Measurements from ENCODE around the gene TECPR1. TPM values are rescaled to one million over a fixed set of nuclear protein-coding genes. Genes with fewer than 3 reads are reported as not detected.

Gene TECPR1
- total RNA-seq, 2 experiments from 2014 or later: 29.8 to 36.7 TPM

DNA sequence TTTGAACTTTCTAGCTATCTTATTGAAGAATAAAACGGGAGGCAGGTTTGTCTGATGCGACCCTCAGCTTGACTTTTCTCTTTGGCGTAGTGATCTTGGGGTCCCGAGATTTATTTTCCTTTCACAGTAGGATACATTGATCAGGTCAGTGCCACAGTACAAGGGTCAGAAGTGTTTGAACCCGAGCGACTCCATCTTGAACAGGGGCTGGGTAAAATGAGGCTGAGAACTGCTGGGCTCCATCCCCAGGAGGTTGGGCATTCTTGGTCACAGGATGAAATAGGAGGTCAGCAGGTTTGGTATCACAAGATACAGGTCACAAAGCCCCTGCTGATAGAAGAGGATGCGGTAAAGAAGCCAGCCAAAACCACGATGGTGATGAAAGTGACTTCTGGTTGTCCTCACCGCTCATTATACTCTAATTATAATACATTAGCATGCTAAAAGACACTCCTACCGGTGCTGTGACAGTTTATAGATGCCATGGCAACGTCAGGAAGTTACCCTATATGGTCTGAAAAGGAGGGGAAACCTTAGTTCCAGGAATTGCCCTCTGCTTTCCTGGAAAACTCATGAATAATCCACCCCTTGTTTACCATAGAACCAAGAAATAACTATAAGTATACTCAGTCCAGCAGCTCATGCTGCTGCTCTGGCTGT is 3.0 kb upstream of the TECPR1 start:
- intact Hi-C loops (cut with micrococcal nuclease): loop anchor here (5.0 kb wide), 1 partner anchor 1138 kb away; the partner anchor contains the start of gene SDHAF3
- CTCF ChIA-PET: interaction anchor here (0.6 kb wide), 1 partner anchor 9 kb away, joined by 3 read pairs; no protein-coding TSS in a partner anchor
- no peaks in the 10 kb centered on the region for H3K27me3 Mint-ChIP-seq (ENCODE audit: low read depth)

DNA sequence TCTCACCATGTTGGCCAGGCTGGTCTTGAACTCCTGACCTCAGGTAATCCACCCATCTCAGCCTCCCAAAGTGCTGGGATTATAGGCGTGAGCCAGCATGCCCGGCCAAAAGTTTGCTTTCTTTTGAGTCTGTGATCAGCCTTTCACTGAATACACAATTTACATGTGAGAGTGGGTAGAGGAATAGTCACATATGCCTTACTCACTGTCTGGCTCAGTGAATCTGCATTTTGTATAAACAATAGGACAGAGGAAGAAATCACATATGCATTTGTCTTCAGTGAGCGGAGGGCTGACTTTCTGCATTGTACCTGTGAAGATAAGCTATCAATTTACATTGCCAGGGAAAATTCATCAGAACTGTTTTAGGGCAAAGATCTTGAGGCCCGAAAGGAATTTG is 2.5 kb upstream of the TECPR1 start:
- H3K36me3 Mint-ChIP-seq (ENCODE audit: low read depth): peaks cover 20% of the 10 kb centered on the region
- no peak for DNase-seq
- H3K4me3 Mint-ChIP-seq: no peak overlapping the region
- intact Hi-C loops (cut with micrococcal nuclease): loop anchor here (5.0 kb wide), 1 partner anchor 1137 kb away; the partner anchor contains the start of gene SDHAF3
- peaks cover 35% of the 10 kb centered on the region for H3K4me1 Mint-ChIP-seq (ENCODE audit: low read depth)
- no peaks in the 10 kb centered on the region for H3K27me3 Mint-ChIP-seq (ENCODE audit: low read depth)
- peak overlapping the region; percentile 80 for H3K27ac Mint-ChIP-seq
- CTCF ChIA-PET: interaction anchor here (0.9 kb wide), 1 partner anchor 13 kb away, joined by 3 read pairs; no protein-coding TSS in a partner anchor
- no peaks in the 10 kb centered on the region for H3K9me3 Mint-ChIP-seq

More for the DNA sequence above, 3.0 kb upstream of the TECPR1 start:
- Mint-ChIP-seq H3K9me3 (no peaks in the 10 kb centered on the region), H3K27ac (peak overlapping the region; percentile 80), H3K4me3 (no peak overlapping the region), H3K4me1 (ENCODE audit: low read depth) (peaks cover 30% of the 10 kb centered on the region), H3K36me3 (ENCODE audit: low read depth) (peaks cover 20% of the 10 kb centered on the region)
- DNase-seq: peak; percentile 25

DNA sequence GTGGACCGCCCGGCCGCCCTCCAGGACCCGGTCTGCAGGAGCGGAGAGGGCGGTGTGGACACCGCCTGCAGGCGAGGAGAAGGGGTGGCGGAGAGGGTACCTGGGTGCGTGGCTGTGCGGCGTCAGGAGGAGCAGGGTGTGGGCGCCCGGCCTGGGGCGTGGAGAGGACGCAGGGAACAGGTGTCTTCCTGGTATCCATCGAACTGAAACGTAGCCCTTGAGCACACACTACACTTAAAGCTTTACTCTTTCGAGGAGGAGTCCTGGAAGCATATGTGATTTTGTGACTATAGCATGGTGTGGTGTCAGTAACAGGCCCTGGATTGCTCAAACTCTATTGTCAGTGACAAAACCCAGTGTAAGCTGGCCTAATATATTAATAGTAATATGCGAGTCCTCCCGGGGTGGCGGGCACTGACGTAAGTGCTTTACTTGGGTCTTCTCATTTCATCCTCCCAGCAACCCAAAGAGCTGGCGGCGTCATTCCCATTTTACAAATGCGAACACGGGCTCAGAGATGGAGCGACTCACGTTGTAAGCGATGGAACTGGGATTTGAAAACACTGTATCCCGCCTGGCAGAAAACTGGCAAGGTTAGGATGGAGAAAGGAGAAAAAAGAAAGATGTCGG is 508 bp upstream of the TECPR1 start:
- intact Hi-C loops (cut with micrococcal nuclease): loop anchor here (1.0 to 5.0 kb wide), 5 partner anchors 50 to 1135 kb away; partner anchors contain the start of genes BAIAP2L1, SDHAF3 and TRRAP
- DNase-seq: no peak
- Mint-ChIP-seq H3K27ac (peak overlapping the region; percentile 86), H3K9me3 (no peaks in the 10 kb centered on the region), H3K27me3 (ENCODE audit: low read depth) (no peaks in the 10 kb centered on the region), H3K4me3 (peak overlapping the region; percentile 93), H3K4me1 (ENCODE audit: low read depth) (peaks cover 48% of the 10 kb centered on the region), H3K36me3 (ENCODE audit: low read depth) (peaks cover 18% of the 10 kb centered on the region)
- CTCF ChIA-PET: no interaction called here

DNA sequence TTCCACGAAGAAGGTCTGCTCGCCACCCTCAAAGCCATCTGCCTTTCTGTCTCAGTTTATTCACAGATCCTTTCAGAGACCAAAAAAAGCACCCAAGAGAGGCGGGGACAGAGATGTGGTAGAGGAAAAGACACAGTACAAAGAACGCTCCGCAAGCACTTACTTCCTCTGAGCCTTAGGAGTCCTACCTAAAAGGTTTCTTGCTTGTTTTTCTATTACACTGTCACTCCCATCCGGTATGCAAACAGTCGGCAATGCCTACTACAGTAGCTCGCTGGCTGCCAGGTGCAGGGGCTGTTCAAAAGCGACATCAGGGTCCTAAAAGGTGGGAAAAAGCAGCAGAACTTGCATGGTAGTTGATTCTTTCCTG is 816 bp downstream of the TECPR1 start:
- Mint-ChIP-seq H3K4me1 (ENCODE audit: low read depth) (peaks cover 53% of the 10 kb centered on the region), H3K27me3 (ENCODE audit: low read depth) (no peaks in the 10 kb centered on the region)
- DNase-seq: peak; percentile 48

DNA sequence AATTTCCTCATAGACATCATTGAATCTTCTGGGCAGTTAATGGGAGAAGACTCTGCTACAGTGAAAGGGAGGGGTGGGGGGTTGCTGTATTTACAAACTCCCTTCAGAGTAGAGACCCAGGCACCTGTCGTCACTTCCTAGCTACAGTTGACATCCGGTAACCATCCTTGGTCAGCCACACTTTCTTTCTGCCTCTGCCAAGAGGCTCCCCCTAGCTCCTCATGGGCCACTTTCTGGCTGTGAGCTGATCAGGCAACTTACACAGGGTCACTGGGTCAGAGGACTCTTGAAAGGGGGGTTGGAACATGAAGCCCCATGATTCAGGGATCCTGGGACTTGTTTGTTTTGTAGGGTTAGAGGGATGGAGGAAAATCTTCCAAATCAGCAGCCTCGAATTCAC is 1.2 kb downstream of the TECPR1 start:
- Mint-ChIP-seq H3K36me3 (ENCODE audit: low read depth) (peaks cover 10% of the 10 kb centered on the region), H3K27ac (peak overlapping the region; percentile 94), H3K27me3 (ENCODE audit: low read depth) (no peaks in the 10 kb centered on the region), H3K4me1 (ENCODE audit: low read depth) (peaks cover 50% of the 10 kb centered on the region), H3K4me3 (peak overlapping the region; percentile 93), H3K9me3 (no peaks in the 10 kb centered on the region)
- DNase-seq: peak; percentile 75
- CTCF ChIA-PET: interaction anchor here (0.6 to 1.7 kb wide), 10 partner anchors 9 to 891 kb away, joined by 3 to 4 read pairs (median 3); no protein-coding TSS in a partner anchor
- intact Hi-C loops (cut with micrococcal nuclease): loop anchor here (1.0 to 5.0 kb wide), 5 partner anchors 31 to 1133 kb away; partner anchors contain the start of genes ASNS, BRI3, LMTK2 and SDHAF3

More for the DNA sequence above, 816 bp downstream of the TECPR1 start:
- peaks cover 11% of the 10 kb centered on the region for H3K36me3 Mint-ChIP-seq (ENCODE audit: low read depth)
- peak overlapping the region; percentile 94 for H3K27ac Mint-ChIP-seq
- no peaks in the 10 kb centered on the region for H3K9me3 Mint-ChIP-seq
- H3K4me3 Mint-ChIP-seq: peak overlapping the region; percentile 93
- CTCF ChIA-PET: interaction anchor here (0.6 to 1.7 kb wide), 6 partner anchors 9 to 890 kb away, joined by 3 to 4 read pairs (median 3); no protein-coding TSS in a partner anchor
- intact Hi-C loops (cut with micrococcal nuclease): loop anchor here (1.0 to 5.0 kb wide), 5 partner anchors 30 to 1134 kb away; partner anchors contain the start of genes ASNS, BRI3, LMTK2 and SDHAF3

DNA sequence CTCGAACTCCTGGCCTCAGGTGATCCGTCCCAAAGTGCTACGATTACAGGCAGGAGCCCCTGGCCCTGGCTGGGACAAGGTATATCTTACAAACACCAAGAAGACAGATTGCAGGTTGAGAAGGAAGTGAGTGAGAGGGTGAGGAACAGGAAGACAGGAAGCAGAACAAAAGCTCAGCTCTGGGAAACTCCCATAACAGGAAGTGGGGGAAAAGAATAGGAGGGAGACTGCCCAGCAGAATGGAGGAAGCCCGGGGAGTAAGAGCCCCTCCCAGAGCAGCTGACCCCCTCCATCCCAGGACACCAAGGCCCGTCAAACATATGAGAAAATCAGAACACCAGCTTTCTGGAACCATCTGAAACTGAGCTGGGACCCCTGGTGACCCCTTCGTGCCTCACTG is 2.9 kb downstream of the TECPR1 start:
- intact Hi-C loops (cut with micrococcal nuclease): no loop called here
- Mint-ChIP-seq H3K4me3 (peak overlapping the region; percentile 52), H3K27ac (peak overlapping the region; percentile 94), H3K27me3 (ENCODE audit: low read depth) (no peaks in the 10 kb centered on the region), H3K9me3 (no peaks in the 10 kb centered on the region), H3K4me1 (ENCODE audit: low read depth) (peaks cover 44% of the 10 kb centered on the region), H3K36me3 (ENCODE audit: low read depth) (peaks cover 4% of the 10 kb centered on the region)
- DNase-seq: peak; percentile 33
- CTCF ChIA-PET: interaction anchor here (0.7 kb wide), 1 partner anchor 18 kb away, joined by 3 read pairs; no protein-coding TSS in a partner anchor

DNA sequence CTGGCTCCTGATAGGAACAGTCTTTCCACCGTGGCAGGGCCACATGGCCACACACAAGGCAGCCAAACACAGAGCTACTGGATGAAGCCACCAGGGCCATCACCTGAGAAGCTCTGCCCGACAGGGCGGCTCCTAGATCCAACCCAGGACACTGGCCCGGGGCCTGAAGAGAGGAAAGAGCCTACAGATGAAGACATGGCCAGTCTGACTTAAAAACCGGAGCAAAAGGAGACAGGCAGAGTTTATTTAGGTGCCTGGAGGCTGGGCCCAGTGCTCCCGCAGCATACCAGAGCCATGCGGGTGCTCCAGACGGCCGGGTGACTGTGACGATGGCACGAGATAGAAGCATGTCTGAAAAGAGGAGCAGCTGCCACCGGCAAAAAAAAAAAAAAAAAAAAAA is 3.9 kb downstream of the TECPR1 start:
- intact Hi-C loops (cut with micrococcal nuclease): no loop called here
- Mint-ChIP-seq H3K9me3 (no peaks in the 10 kb centered on the region), H3K4me3 (no peak overlapping the region), H3K4me1 (ENCODE audit: low read depth) (peaks cover 41% of the 10 kb centered on the region), H3K36me3 (ENCODE audit: low read depth) (peaks cover 4% of the 10 kb centered on the region), H3K27me3 (ENCODE audit: low read depth) (no peaks in the 10 kb centered on the region), H3K27ac (peak overlapping the region; percentile 94)
- no peak for DNase-seq
- CTCF ChIA-PET: no interaction called here

DNA sequence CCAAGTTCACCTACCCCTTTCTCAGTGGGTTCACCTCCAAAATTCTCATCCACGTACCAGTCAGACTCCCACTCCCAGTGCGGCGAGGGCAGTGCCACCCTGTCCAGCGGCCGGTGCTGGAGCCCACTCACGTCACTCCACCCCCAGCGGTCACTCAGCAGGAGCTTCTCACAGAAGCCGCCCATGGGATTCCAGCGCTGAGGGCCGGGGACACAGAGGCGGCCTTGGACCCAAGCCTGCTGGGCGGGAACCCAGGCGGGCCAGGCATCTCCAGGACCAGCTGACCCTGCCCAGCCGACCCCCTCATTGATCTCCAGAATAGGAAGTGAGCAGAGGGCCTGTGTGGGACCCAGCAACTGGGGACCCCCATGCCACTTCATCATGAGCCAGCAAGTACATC is 7.2 kb downstream of the TECPR1 start:
- intact Hi-C loops (cut with micrococcal nuclease): no loop called here
- Mint-ChIP-seq H3K27ac (no peak overlapping the region), H3K36me3 (ENCODE audit: low read depth) (peaks cover 13% of the 10 kb centered on the region), H3K27me3 (ENCODE audit: low read depth) (no peaks in the 10 kb centered on the region), H3K4me1 (ENCODE audit: low read depth) (peaks cover 25% of the 10 kb centered on the region), H3K4me3 (no peak overlapping the region), H3K9me3 (no peaks in the 10 kb centered on the region)
- no peak for DNase-seq
- CTCF ChIA-PET: no interaction called here

DNA sequence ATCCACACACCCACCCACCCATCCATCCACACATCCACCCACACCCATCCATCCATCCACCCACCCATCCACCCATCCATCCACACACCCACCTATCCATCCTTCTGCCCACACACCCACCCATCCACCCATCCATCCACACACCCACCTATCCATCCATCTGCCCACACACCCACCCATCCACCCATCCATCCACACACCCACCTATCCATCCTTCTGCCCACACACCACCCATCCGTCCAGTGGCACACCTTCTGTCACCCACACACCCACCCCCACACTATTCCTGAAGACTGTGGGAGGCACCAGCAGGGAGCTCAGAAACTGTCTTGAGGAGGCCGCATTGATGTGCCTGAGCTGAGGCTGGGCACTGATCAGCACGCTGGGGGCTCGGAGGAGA is 9.1 kb downstream of the TECPR1 start:
- CTCF ChIA-PET: no interaction called here
- H3K27me3 Mint-ChIP-seq (ENCODE audit: low read depth): no peaks in the 10 kb centered on the region
- H3K4me1 Mint-ChIP-seq (ENCODE audit: low read depth): peaks cover 10% of the 10 kb centered on the region
- intact Hi-C loops (cut with micrococcal nuclease): no loop called here
- no peak overlapping the region for H3K4me3 Mint-ChIP-seq
- DNase-seq: no peak
- peaks cover 20% of the 10 kb centered on the region for H3K36me3 Mint-ChIP-seq (ENCODE audit: low read depth)
- H3K27ac Mint-ChIP-seq: no peak overlapping the region
- H3K9me3 Mint-ChIP-seq: no peaks in the 10 kb centered on the region

DNA sequence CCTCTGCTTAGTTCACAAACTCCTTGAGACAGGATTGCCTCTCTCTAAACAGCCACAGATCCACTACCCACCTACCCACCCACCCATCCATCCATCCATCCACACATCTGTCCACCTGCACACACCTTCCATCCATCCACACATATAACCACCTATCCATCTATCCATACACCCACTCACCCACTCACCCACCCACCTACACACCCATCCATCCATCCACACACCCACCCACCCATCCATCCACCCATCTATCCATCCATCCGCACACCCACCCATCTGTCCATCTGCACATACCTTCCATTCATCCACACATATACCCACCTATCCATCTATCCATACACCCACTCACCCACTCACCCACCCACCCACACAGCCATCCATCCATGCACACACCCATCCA is 9.7 kb downstream of the TECPR1 start:
- H3K27me3 Mint-ChIP-seq (ENCODE audit: low read depth): no peaks in the 10 kb centered on the region
- H3K9me3 Mint-ChIP-seq: no peaks in the 10 kb centered on the region
- DNase-seq: no peak
- CTCF ChIA-PET: interaction anchor here (1.3 kb wide), 1 partner anchor 8 kb away, joined by 3 read pairs; no protein-coding TSS in a partner anchor
- intact Hi-C loops (cut with micrococcal nuclease): no loop called here
- peaks cover 20% of the 10 kb centered on the region for H3K36me3 Mint-ChIP-seq (ENCODE audit: low read depth)
- peaks cover 6% of the 10 kb centered on the region for H3K4me1 Mint-ChIP-seq (ENCODE audit: low read depth)
- H3K27ac Mint-ChIP-seq: no peak overlapping the region
- no peak overlapping the region for H3K4me3 Mint-ChIP-seq

DNA sequence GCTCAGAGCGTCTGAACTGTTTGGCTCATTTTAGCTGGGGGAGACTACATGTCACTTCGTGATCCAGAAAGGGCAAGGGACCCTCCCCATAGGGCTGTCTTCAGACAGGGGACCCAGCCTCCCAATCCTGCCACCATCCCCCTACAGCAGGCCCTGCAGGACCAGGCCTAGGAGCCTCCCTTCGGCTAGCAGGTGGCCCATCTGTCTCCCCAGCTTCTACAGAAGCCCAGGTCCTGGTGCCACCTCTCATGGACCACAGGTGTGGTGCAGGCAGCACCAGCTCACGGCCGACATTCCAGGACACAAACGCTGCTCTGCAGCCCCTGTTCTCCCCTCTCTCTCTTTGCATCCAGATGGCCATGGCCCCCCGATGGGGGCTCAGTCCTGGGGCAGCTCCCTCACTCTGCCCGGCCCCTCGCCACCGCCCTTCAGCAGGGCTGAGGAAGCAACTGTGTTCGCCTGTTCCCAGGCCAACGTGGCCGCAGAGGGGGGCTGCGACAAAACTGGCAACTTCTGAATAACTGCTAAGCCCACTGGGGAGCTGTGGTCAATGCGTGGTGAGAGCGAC is 10.3 kb downstream of the TECPR1 start:
- CTCF ChIA-PET: interaction anchor here (0.7 to 1.3 kb wide), 2 partner anchors 9 to 12 kb away, joined by 3 read pairs; no protein-coding TSS in a partner anchor
- peaks cover 20% of the 10 kb centered on the region for H3K36me3 Mint-ChIP-seq (ENCODE audit: low read depth)
- no peaks in the 10 kb centered on the region for H3K9me3 Mint-ChIP-seq
- intact Hi-C loops (cut with micrococcal nuclease): loop anchor here (2.0 kb wide), 1 partner anchor 41 kb away; no protein-coding TSS in a partner anchor
- H3K4me3 Mint-ChIP-seq: no peak overlapping the region
- no peak overlapping the region for H3K27ac Mint-ChIP-seq
- H3K4me1 Mint-ChIP-seq (ENCODE audit: low read depth): peaks cover 4% of the 10 kb centered on the region
- no peaks in the 10 kb centered on the region for H3K27me3 Mint-ChIP-seq (ENCODE audit: low read depth)
- no peak for DNase-seq

All from activated naive CD4-positive, alpha-beta T cell treated with anti-CD3 and anti-CD28 coated beads for 36 hours (primary cell).